H1 (cell line): ENCODE data around the gene MAPRE3. TPM values are rescaled to one million over a fixed set of nuclear protein-coding genes. Genes with fewer than 3 reads are reported as not detected.

Experiments
- CTCF ChIA-PET: fragments of 300-600 bp; sonication (Branson Sonifier 250); formaldehyde crosslinking; loops from one replicate; lab custom pipeline; 2021; ENCODE audit not compliant: partially characterized antibody; lab: Charles Lee
- POLR2A ChIA-PET: fragments of 300-600 bp; sonication (Branson Sonifier 250); formaldehyde crosslinking; loops from one replicate; lab custom pipeline; 2021; ENCODE audit warnings: inconsistent platforms; ENCODE audit not compliant: partially characterized antibody; lab: Charles Lee
- DNase-seq, 2 experiments: peaks; one replicate each; pipeline versions ENCODE4 v3.0.0 to v3.0.0-alpha.2; 2010 to 2022; ENCODE audit warnings: low spot score in 2 of 2, low read depth in 1 of 2, mixed read lengths in 1 of 2
- FAIRE-seq: peaks from 2 replicates; lab custom pipeline; 2011; peaks lifted over from hg19 to GRCh38; lab: Jason Lieb, UNC
- H2AFZ ChIP-seq: 2 replicates; pipeline ENCODE4 v1.8.1; 2012; ENCODE audit warnings: low read length, inconsistent platforms
- H2AK5ac ChIP-seq: 2 replicates; pipeline ENCODE4 v1.6.1; 2013; ENCODE audit warnings: low read depth, low read length
- H2BK120ac ChIP-seq: replicated peaks from 2 replicates; pipeline ENCODE3; 2013; ENCODE audit warnings: low read depth, low read length, inconsistent platforms
- H2BK12ac ChIP-seq: 2 replicates; pipeline ENCODE4 v1.6.1; 2013; ENCODE audit warnings: low read depth, low read length
- H2BK15ac ChIP-seq: 2 replicates; pipeline ENCODE4 v1.6.1; 2013; ENCODE audit warnings: low read length
- H2BK20ac ChIP-seq: 2 replicates; pipeline ENCODE4 v1.6.1; 2013; ENCODE audit warnings: low read length
- H2BK5ac ChIP-seq: 2 replicates; pipeline ENCODE4 v1.6.1; 2013; ENCODE audit warnings: low read depth, low read length
- H3K14ac ChIP-seq: 2 replicates; pipeline ENCODE4 v1.6.1; 2013; ENCODE audit warnings: inconsistent platforms; ENCODE audit not compliant: insufficient read length
- H3K18ac ChIP-seq: 2 replicates; pipeline ENCODE4 v1.6.1; 2013; ENCODE audit warnings: low read length; ENCODE audit errors: extremely low read depth
- H3K23ac ChIP-seq: 2 replicates; pipeline ENCODE4 v1.6.1; 2013; ENCODE audit warnings: inconsistent platforms; ENCODE audit not compliant: insufficient read length
- H3K23me2 ChIP-seq: 2 replicates; pipeline ENCODE4 v1.6.1; 2013; ENCODE audit warnings: low read depth, low read length
- H3K27ac ChIP-seq: 2 replicates; pipeline ENCODE4 v1.6.1; 2011; ENCODE audit warnings: low read depth, low read length, inconsistent platforms
- H3K27me3 ChIP-seq, 4 experiments: replicated peaks in 1 of 4; 1 replicate in 1 of 4; 2 replicates in 3 of 4; pipeline versions ENCODE4 v1.6.1 to v1.8.1; 2011 to 2013; ENCODE audit warnings: low read length in 3 of 4, mild to moderate bottlenecking in 3 of 4, inconsistent platforms in 2 of 4, mixed read lengths in 2 of 4, moderate library complexity in 1 of 4; ENCODE audit not compliant: control insufficient read depth in 3 of 4, insufficient read depth in 3 of 4; ENCODE audit errors: extremely low read depth in 1 of 4
- H3K36me3 ChIP-seq, 4 experiments: 2 replicates each; pipeline versions ENCODE4 v1.6.1 to v1.8.1; 2011 to 2013; ENCODE audit warnings: mild to moderate bottlenecking in 4 of 4, low read length in 3 of 4, moderate library complexity in 2 of 4, control low read depth in 1 of 4, inconsistent platforms in 1 of 4; ENCODE audit not compliant: insufficient read depth in 4 of 4, control insufficient read depth in 2 of 4
- H3K4ac ChIP-seq: replicated peaks from 2 replicates; pipeline ENCODE3; 2013; ENCODE audit warnings: low read length, low read depth, mixed read lengths, inconsistent platforms; ENCODE audit not compliant: insufficient read length
- H3K4me1 ChIP-seq, 4 experiments: replicated peaks in 1 of 4; 1 replicate in 1 of 4; 2 replicates in 3 of 4; pipeline versions ENCODE4 v1.6.1 to v1.8.1; 2011 to 2013; ENCODE audit warnings: low read length in 3 of 4, inconsistent platforms in 2 of 4, mixed read lengths in 1 of 4; ENCODE audit not compliant: insufficient read depth in 4 of 4, control insufficient read depth in 3 of 4
- H3K4me2 ChIP-seq, 2 experiments: 2 replicates each; pipeline versions ENCODE4 v1.6.1 to v1.8.1; 2011 to 2013; ENCODE audit warnings: low read depth in 2 of 2, low read length in 2 of 2, control low read depth in 1 of 2, inconsistent platforms in 1 of 2, mild to moderate bottlenecking in 1 of 2; ENCODE audit not compliant: insufficient read depth in 1 of 2
- H3K4me3 ChIP-seq, 4 experiments: fragments of 200-600, 300-600 bp in 1 of 4; sonication (generic), shearing (Covaris generic), sonication (Bioruptor Twin) in 1 of 4; 2 replicates each; pipeline versions ENCODE4 v1.5.1 to v1.8.1; 2011 to 2016; ENCODE audit warnings: low read length in 4 of 4, low read depth in 3 of 4, control low read depth in 2 of 4, inconsistent platforms in 2 of 4, mild to moderate bottlenecking in 2 of 4, mixed read lengths in 1 of 4, moderate library complexity in 1 of 4; ENCODE audit not compliant: insufficient read depth in 2 of 4; ENCODE audit errors: extremely low read depth in 1 of 4
- H3K56ac ChIP-seq: replicated peaks from 2 replicates; pipeline ENCODE3; 2013; ENCODE audit warnings: low read depth, mild to moderate bottlenecking, mixed read lengths, low read length, inconsistent platforms; ENCODE audit not compliant: insufficient read length
- H3K79me1 ChIP-seq: 2 replicates; pipeline ENCODE4 v1.6.1; 2013; ENCODE audit warnings: low read depth, low read length, control low read depth
- H3K79me2 ChIP-seq, 2 experiments: 2 replicates each; pipeline versions ENCODE4 v1.6.1 to v1.8.1; 2012 to 2013; ENCODE audit warnings: low read length in 2 of 2, mild to moderate bottlenecking in 2 of 2, inconsistent platforms in 1 of 2; ENCODE audit not compliant: insufficient read depth in 2 of 2, control insufficient read depth in 1 of 2
- H3K9ac ChIP-seq, 4 experiments: replicated peaks in 1 of 4; 1 replicate in 1 of 4; 2 replicates in 3 of 4; pipeline versions ENCODE4 v1.6.1 to v1.8.1; 2011 to 2013; ENCODE audit warnings: low read depth in 3 of 4, low read length in 3 of 4, control low read depth in 2 of 4, mild to moderate bottlenecking in 2 of 4, moderate library complexity in 2 of 4, inconsistent platforms in 1 of 4; ENCODE audit errors: extremely low read depth in 1 of 4
- H3K9me3 ChIP-seq, 2 experiments: 2 replicates each; pipeline versions ENCODE4 v1.6.1 to v1.8.1; 2012 to 2013; ENCODE audit warnings: mild to moderate bottlenecking in 2 of 2, moderate library complexity in 2 of 2, control low read depth in 1 of 2, inconsistent platforms in 1 of 2, low read depth in 1 of 2, low read length in 1 of 2, mixed read lengths in 1 of 2; ENCODE audit not compliant: insufficient read depth in 2 of 2
- H4K20me1 ChIP-seq, 2 experiments: replicated peaks in 1 of 2; 2 replicates each; pipeline versions ENCODE3 to v1.8.1; 2011 to 2013; ENCODE audit warnings: inconsistent platforms in 2 of 2, low read length in 2 of 2, mild to moderate bottlenecking in 1 of 2; ENCODE audit not compliant: insufficient read depth in 2 of 2, control insufficient read depth in 1 of 2
- H4K5ac ChIP-seq: 2 replicates; pipeline ENCODE4 v1.6.1; 2013; ENCODE audit warnings: low read length, low read depth, mixed read lengths, inconsistent platforms; ENCODE audit not compliant: insufficient read length
- H4K8ac ChIP-seq: 2 replicates; pipeline ENCODE4 v1.8.0; 2013; ENCODE audit warnings: mild to moderate bottlenecking, moderate library complexity, low read length, inconsistent platforms; ENCODE audit not compliant: insufficient read depth; ENCODE audit errors: extremely low read depth
- H4K91ac ChIP-seq: replicated peaks from 2 replicates; pipeline ENCODE3; 2013; ENCODE audit warnings: low read length, mixed read lengths, inconsistent platforms; ENCODE audit not compliant: insufficient read length
- ASH2L ChIP-seq: fragments of 200-600, 300-600 bp; sonication (generic); IDR thresholded peaks from one replicate; pipeline ENCODE4 v1.7.1; 2017; ENCODE audit warnings: low read length
- SRF ChIP-seq: IDR thresholded peaks from 2 replicates; pipeline ENCODE4 v1.6.1; 2011; ENCODE audit warnings: mild to moderate bottlenecking, low read depth, low read length, moderate library complexity
- WGBS, 2 experiments: shearing (Covaris generic) in 1 of 2; methylation state at CpG; one replicate each; pipeline versions ENCODE4 v1.1.6 to v1.1.7; 2013 to 2015; ENCODE audit warnings: low lambda C conversion rate in 2 of 2, mixed read lengths in 2 of 2, inconsistent platforms in 1 of 2, low coverage in 1 of 2, missing lambda C conversion rate in 1 of 2; ENCODE audit not compliant: insufficient replicate concordance in 2 of 2, insufficient coverage in 1 of 2, insufficient read length in 1 of 2; ENCODE audit errors: extremely low coverage in 1 of 2, missing lambda C conversion rate in 1 of 2; 5-methylcytosine and 5-hydroxymethylcytosine counted together
- polyA plus RNA-seq, 7 experiments: library from polyadenylated mRNA; depleted of rRNA in 3 of 7; stranded (reverse) in 5 of 7; unstranded in 2 of 7; fragments of >200 nt in 5 of 7; fragments of 200-250 nt in 2 of 7; gene quantifications; 1 replicate in 5 of 7; 2 replicates in 1 of 7; 4 replicates in 1 of 7; pipeline versions ENCODE4 v1.2.1 to v1.2.3, GENCODE V29; 2011 to 2013; ENCODE audit warnings: missing spikeins in 2 of 7, mixed read lengths in 2 of 7
- total RNA-seq: library from RNA; stranded (reverse); fragmentation: NEBNext Ultra II Directional; extraction: Animal tissue kit (Norgen Biotek cat#: 25700); gene quantifications from 2 replicates; pipeline ENCODE4 v1.2.1, GENCODE V29; 2021

MAPRE3 gene
- total and polyA plus RNA-seq, 2 of the 8 experiments (the other 6 are each of a cell fraction or from before 2014, with no cell fraction given), result 4.9 to 6.6 TPM

DNA sequence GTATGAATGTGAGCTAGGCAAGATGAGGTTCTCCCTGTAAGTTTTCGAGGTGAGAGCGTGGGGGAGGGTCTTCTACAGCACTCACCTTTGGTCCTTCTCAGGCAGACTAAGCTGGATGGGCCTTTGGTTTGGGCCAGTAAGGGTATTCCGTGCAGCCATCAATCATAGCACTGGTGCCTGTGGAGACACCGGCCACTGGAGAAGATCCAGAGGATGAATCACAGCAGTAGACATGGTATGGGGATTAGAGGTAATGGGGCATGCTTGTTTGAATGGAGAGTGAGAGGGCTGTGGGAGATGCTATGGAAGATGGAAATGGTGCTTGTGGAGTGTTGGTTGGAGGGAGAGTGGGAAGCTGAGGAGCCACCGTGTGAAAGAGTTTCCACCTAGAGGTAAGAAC lies 16.1 kb downstream of the MAPRE3 start:
- H3K79me1 ChIP-seq, result no peaks in the 10 kb centered on the region
- no peak overlapping the region for H2BK120ac ChIP-seq
- H3K4me2 ChIP-seq, result no peak overlapping the region
- ChIA-PET POLR2A (interaction anchor here (1.1 to 1.5 kb wide), 2 partner anchors 10 to 17 kb away, joined by 3 read pairs; no protein-coding TSS in a partner anchor), CTCF (interaction anchor here (0.8 to 1.8 kb wide), 4 partner anchors 11 to 147 kb away, joined by 3 to 5 read pairs (median 4); no protein-coding TSS in a partner anchor)
- no peak overlapping the region for H3K4me3 ChIP-seq
- H3K23me2 ChIP-seq, result no peaks in the 10 kb centered on the region; the same call in 1 of the 2 replicates
- no peaks in the 10 kb centered on the region for H3K9me3 ChIP-seq
- H3K4me1 ChIP-seq, result no peaks in the 10 kb centered on the region
- H2BK20ac ChIP-seq, result no peak overlapping the region
- no peaks in the 10 kb centered on the region for H4K20me1 ChIP-seq
- H2BK12ac ChIP-seq, result no peak overlapping the region
- DNase-seq (no peak), FAIRE-seq (no peak)
- no peak overlapping the region for H3K23ac ChIP-seq
- no peaks in the 10 kb centered on the region for H3K79me2 ChIP-seq
- H3K9ac ChIP-seq, result no peak overlapping the region
- no peak overlapping the region for H4K8ac ChIP-seq
- no peak overlapping the region for H2BK15ac ChIP-seq
- no peak overlapping the region for H2AFZ ChIP-seq
- H3K27me3 ChIP-seq, result no peaks in the 10 kb centered on the region
- WGBS, 2 experiments, result 90% methylated on average over 5 of the region's 5 CpGs; no CpG with 5 or more reads in 1 of the 2 experiments
- H4K5ac ChIP-seq, result no peak overlapping the region
- H3K18ac ChIP-seq, result no peak overlapping the region
- no peak overlapping the region for H3K4ac ChIP-seq
- no peak overlapping the region for H3K27ac ChIP-seq
- H3K14ac ChIP-seq, result no peak overlapping the region
- no peak overlapping the region for H2AK5ac ChIP-seq
- H3K56ac ChIP-seq, result no peak overlapping the region
- H2BK5ac ChIP-seq, result no peak overlapping the region
- H4K91ac ChIP-seq, result no peak overlapping the region
- no peaks in the 10 kb centered on the region for H3K36me3 ChIP-seq
- TF ChIP-seq ASH2L (no peak), SRF (no peak)
